ENCODE measurements around the gene MSL2.

The MSL2 gene

DNA sequence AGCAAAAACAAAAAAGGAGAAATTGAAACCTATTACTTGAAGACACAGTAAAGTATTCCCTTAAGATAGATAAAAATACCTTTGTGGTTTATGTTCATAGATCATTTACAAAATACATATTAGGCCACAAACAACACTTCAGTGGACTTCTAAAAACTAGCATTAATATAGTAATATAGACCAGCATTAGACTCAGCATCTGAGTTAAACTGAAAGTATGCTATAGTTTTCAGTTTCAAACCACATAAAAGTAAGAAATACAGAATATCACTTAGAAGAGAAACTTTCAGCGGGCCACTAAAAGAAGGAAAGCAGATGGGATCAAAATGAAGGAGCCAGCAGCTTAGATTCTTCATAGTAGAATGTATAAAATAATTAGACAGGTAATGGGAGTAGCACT, 86.6 kb downstream of the MSL2 start:
- no peak overlapping the region for H3K4me3 ChIP-seq (ENCODE audit: low read depth, low read length)
- no peak for DNase-seq (ENCODE audit: low read depth, low spot score)
- in situ Hi-C loops (cut with HindIII; ENCODE audit: low sequenced_read_pairs) = no loop called here
- TF ChIP-seq, protein P1, sequence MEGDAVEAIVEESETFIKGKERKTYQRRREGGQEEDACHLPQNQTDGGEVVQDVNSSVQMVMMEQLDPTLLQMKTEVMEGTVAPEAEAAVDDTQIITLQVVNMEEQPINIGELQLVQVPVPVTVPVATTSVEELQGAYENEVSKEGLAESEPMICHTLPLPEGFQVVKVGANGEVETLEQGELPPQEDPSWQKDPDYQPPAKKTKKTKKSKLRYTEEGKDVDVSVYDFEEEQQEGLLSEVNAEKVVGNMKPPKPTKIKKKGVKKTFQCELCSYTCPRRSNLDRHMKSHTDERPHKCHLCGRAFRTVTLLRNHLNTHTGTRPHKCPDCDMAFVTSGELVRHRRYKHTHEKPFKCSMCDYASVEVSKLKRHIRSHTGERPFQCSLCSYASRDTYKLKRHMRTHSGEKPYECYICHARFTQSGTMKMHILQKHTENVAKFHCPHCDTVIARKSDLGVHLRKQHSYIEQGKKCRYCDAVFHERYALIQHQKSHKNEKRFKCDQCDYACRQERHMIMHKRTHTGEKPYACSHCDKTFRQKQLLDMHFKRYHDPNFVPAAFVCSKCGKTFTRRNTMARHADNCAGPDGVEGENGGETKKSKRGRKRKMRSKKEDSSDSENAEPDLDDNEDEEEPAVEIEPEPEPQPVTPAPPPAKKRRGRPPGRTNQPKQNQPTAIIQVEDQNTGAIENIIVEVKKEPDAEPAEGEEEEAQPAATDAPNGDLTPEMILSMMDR (IDR thresholded peaks at IDR 0.05; ENCODE audit: low read depth, low read length) = no peak

DNA sequence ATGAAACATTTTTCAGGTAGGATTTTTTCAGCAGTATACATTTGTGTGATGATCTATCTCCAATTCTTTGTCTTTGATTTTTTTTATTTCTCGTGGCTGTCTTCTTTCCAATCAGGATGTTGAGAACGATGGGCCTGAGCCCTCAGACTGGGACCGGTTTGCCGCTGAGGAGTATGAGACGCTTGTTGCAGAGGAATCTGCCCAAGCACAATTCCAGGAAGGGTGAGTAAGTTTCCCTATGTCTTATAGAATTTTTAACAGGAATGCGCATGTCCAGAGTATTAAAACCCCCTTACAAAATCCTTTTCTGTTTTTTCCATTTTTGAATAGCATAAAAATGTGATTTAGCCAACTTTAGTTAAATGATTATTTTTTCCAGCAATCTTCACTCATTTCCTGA, 90.0 kb downstream of the MSL2 start:
- in situ Hi-C loops (cut with HindIII; ENCODE audit: low sequenced_read_pairs) = no loop called here
- no peak for DNase-seq (ENCODE audit: low read depth, low spot score)
- no peak overlapping the region for H3K4me3 ChIP-seq (ENCODE audit: low read depth, low read length)
- TF ChIP-seq, protein P1 (IDR thresholded peaks at IDR 0.05; ENCODE audit: low read depth, low read length) = no peak

DNA sequence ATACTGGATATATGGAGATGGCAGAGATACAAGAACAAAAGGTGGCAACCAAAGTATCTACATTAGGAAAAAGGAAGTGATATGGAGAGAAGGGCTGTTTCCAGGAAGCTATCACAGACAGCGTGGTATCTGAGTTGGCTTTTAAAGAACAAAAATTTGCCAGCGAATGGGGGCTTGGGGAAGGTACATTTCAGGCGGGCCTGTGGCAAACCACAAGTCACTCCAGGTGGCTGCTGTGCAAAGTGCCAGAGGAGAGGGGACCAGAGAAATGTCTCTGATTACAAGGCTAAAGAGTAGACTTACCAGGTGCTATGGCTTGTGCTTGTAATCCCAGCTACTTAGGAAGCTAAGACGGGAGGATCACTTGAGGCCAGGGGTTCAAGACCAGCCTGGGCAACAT, 91.1 kb downstream of the MSL2 start:
- no peak for DNase-seq (ENCODE audit: low read depth, low spot score)

More for the DNA sequence above, 91.1 kb downstream of the MSL2 start:
- TF ChIP-seq, protein P1 (IDR thresholded peaks at IDR 0.05; ENCODE audit: low read depth, low read length) = no peak
- in situ Hi-C loops (cut with HindIII; ENCODE audit: low sequenced_read_pairs) = no loop called here
- H3K4me3 ChIP-seq (ENCODE audit: low read depth, low read length) = no peak overlapping the region

Data from astrocyte of the spinal cord (primary cell).